ENCODE measurements around the gene ARFGAP1. TPM values are rescaled to one million over a fixed set of nuclear protein-coding genes. Genes with fewer than 3 reads are reported as not detected.

The ARFGAP1 gene
- total and polyA plus RNA-seq, 2 experiments from 2014 or later, result 41.5 to 95.5 TPM

GRCh38 chr20:63283397-63284082 is 10.9 kb downstream of the ARFGAP1 start:
- peaks cover 35% of the 10 kb centered on the region for H3K36me3 Mint-ChIP-seq (ENCODE audit: low read depth)
- ATAC-seq, result no peak

More at GRCh38 chr20:63283397-63284082, 10.9 kb downstream of the ARFGAP1 start:
- H3K27me3 Mint-ChIP-seq (ENCODE audit: insufficient read depth, low read depth, poor library complexity), result peaks cover 7% of the 10 kb centered on the region
- no peaks in the 10 kb centered on the region for H3K9me3 Mint-ChIP-seq
- H3K4me3 Mint-ChIP-seq, result no peak overlapping the region
- no peak overlapping the region for H3K27ac Mint-ChIP-seq
- H3K27ac ChIP-seq (ENCODE audit: low read depth), result no peak overlapping the region
- no peaks in the 10 kb centered on the region; the same call in 2 of the 3 replicates for H3K4me1 Mint-ChIP-seq
- H3K4me2 ChIP-seq, result no peak overlapping the region
- 0 out of 2 replicates have a peak, but pooled peaks cover 3% of the 10 kb centered on the region for H3F3A ChIP-seq (replicated peaks; ENCODE audit: low read depth)
- no peak for DNase-seq (ENCODE audit: low spot score)
- peaks cover 3% of the 10 kb centered on the region; the same call in 1 of the 2 replicates for H4K20me1 ChIP-seq (replicated peaks; ENCODE audit: insufficient read depth)
- no peak for TF ChIP-seq CREB1 (CRISPR knock-in tag; IDR thresholded peaks at IDR 0.05; ENCODE audit: low read depth)
- no peak for TF ChIP-seq ZNF114 (CRISPR knock-in tag; IDR thresholded peaks at IDR 0.05)
- TF ChIP-seq JUNB (IDR thresholded peaks at IDR 0.05; ENCODE audit: unreplicated experiment), result no peak
- TF ChIP-seq ETS1 (IDR thresholded peaks at IDR 0.05), result no peak
- TF ChIP-seq EZH2phosphoT487 (IDR thresholded peaks at IDR 0.05; ENCODE audit: unreplicated experiment), result no peak
- no peak for TF ChIP-seq CTCF (conservative IDR thresholded peaks at IDR 0.05; ENCODE audit: low read depth in 2 of 2)
- TF ChIP-seq ZNF462 (CRISPR knock-in tag; IDR thresholded peaks at IDR 0.05), result no peak
- TF ChIP-seq NANOG (IDR thresholded peaks at IDR 0.05; ENCODE audit: borderline replicate concordance), result no peak
- TF ChIP-seq POLR2AphosphoS5 (IDR thresholded peaks at IDR 0.05; ENCODE audit: low read depth), result no peak
- no peak for TF ChIP-seq STAT1 (IDR thresholded peaks at IDR 0.05; ENCODE audit: unreplicated experiment)
- no peak for TF ChIP-seq ZNF331 (CRISPR knock-in tag; IDR thresholded peaks at IDR 0.05; ENCODE audit: low read depth)
- no peak for TF ChIP-seq EZH2 (IDR thresholded peaks at IDR 0.05; ENCODE audit: low read depth, unreplicated experiment)
- no peak for TF ChIP-seq REST (IDR thresholded peaks at IDR 0.05; ENCODE audit: unreplicated experiment)
- no peak overlapping the region for H3K4me3 ChIP-seq
- H3K9me2 ChIP-seq (ENCODE audit: insufficient read depth), result no peaks in the 10 kb centered on the region
- H3K27me3 ChIP-seq (ENCODE audit: insufficient read depth), result no peaks in the 10 kb centered on the region
- H3K4me1 ChIP-seq (ENCODE audit: insufficient read depth), result no peaks in the 10 kb centered on the region
- H2AFZ ChIP-seq, result no peak overlapping the region
- H3K79me2 ChIP-seq (replicated peaks; ENCODE audit: insufficient read depth), result no peaks in the 10 kb centered on the region
- H3K36me3 ChIP-seq (ENCODE audit: insufficient read depth), result peaks cover 6% of the 10 kb centered on the region; the same call in 1 of the 2 replicates
